Posterior cingulate gyrus (tissue), 11 donors: ENCODE results near the gene NAGPA.
"Not testable (repeated sequence)": the region's sequence is repeated elsewhere in the genome, so short reads cannot be mapped to it uniquely, and the experiment has no call there.

Experiments
- DNase-seq, 10 donors: peaks; one replicate each; pipeline versions ENCODE4 v3.0.0 to v3.0.0-alpha.2; 2020 to 2021; ENCODE audit warnings: mixed read lengths in 3 of 10
- intact Hi-C: fragments of 100-400 bp; cut with DNase I; formaldehyde crosslinking; loops from one replicate; pipeline ENCODE4 v1.15.1; 2023

Gene NAGPA

GRCh38 chr16:5062790-5063765, 29.3 kb upstream of the NAGPA start:
- intact Hi-C loops = no loop called here
- peak in 2 of 10 donors; percentile 40 to 62 for DNase-seq

GRCh38 chr16:5062051-5062450, 28.3 kb upstream of the NAGPA start:
- DNase-seq = peak in 2 of 10 donors; percentile 29 to 54

GRCh38 chr16:5060073-5060641, 26.4 kb upstream of the NAGPA start:
- DNase-seq = peak in 3 of 10 donors; percentile 35 to 72 (median 47)
- intact Hi-C loops = no loop called here

More at GRCh38 chr16:5062051-5062450, 28.3 kb upstream of the NAGPA start:
- intact Hi-C loops = no loop called here

GRCh38 chr16:5059386-5060072, 25.8 kb upstream of the NAGPA start:
- intact Hi-C loops = no loop called here
- peak in 3 of 10 donors; percentile 28 to 63 (median 54) for DNase-seq

- peak in 2 of 10 donors; percentile 49 to 66 for DNase-seq
- intact Hi-C loops = no loop called here
Measured at GRCh38 chr16:5058476-5058875, 24.7 kb upstream of the NAGPA start.

GRCh38 chr16:5056352-5056751, 22.6 kb upstream of the NAGPA start:
- peak in 3 of 10 donors; percentile 20 to 80 (median 54) for DNase-seq
- intact Hi-C loops = no loop called here

- intact Hi-C loops = no loop called here
- DNase-seq = peak in 2 of 10 donors; percentile 34 to 55
Measured at GRCh38 chr16:5054876-5055865, 21.4 kb upstream of the NAGPA start.

GRCh38 chr16:5046914-5047313, 13.2 kb upstream of the NAGPA start:
- intact Hi-C loops = no loop called here
- DNase-seq = peak in 2 of 10 donors; percentile 7 to 30

GRCh38 chr16:5045499-5046115, 11.9 kb upstream of the NAGPA start:
- DNase-seq = peak in 3 of 10 donors; percentile 6 to 57 (median 53)
- intact Hi-C loops = no loop called here

GRCh38 chr16:5044581-5044980, 10.8 kb upstream of the NAGPA start:
- DNase-seq = peak in 1 of 10 donors; percentile 22
- intact Hi-C loops = not testable (repeated sequence)

GRCh38 chr16:5044011-5044540, 10.3 kb upstream of the NAGPA start:
- DNase-seq = peak in 3 of 10 donors; percentile 14 to 76 (median 52)
- intact Hi-C loops = no loop called here

GRCh38 chr16:5042574-5043171, 8.9 kb upstream of the NAGPA start:
- intact Hi-C loops = no loop called here
- peak in 4 of 10 donors; percentile 6 to 90 (median 54) for DNase-seq

- intact Hi-C loops = no loop called here
- peak in 3 of 10 donors; percentile 5 to 41 (median 31) for DNase-seq
Measured at GRCh38 chr16:5041600-5042133, 7.9 kb upstream of the NAGPA start.

GRCh38 chr16:5040451-5040850, 6.7 kb upstream of the NAGPA start:
- intact Hi-C loops = no loop called here
- DNase-seq = peak in 3 of 10 donors; percentile 1 to 46 (median 32)

- DNase-seq = peak in 8 of 10 donors; percentile 42 to 92 (median 54)
- intact Hi-C loops = loop anchor here (10.0 kb wide), 1 partner anchor 192 kb away; the partner anchor contains the start of genes GLYR1 and UBN1
Measured at GRCh38 chr16:5036228-5037156, 2.8 kb upstream of the NAGPA start.

GRCh38 chr16:5035909-5036227, 2.1 kb upstream of the NAGPA start:
- DNase-seq = no peak
- intact Hi-C loops = loop anchor here (10.0 kb wide), 1 partner anchor 191 kb away; the partner anchor contains the start of genes GLYR1 and UBN1

GRCh38 chr16:5034167-5034523, 410 bp upstream of the NAGPA start:
- DNase-seq = no peak
- intact Hi-C loops = loop anchor here (5.0 to 10.0 kb wide), 2 partner anchors 38 to 189 kb away; partner anchors contain the start of genes ALG1, GLYR1 and UBN1
